SK-N-SH treated with all-trans-retinoic acid at 6 μM for 48 hours (cell line): ENCODE measurements around the gene BARX2.

Experiments
- BACH2 ChIP-seq: fragments of 250-450 bp; sonication (Bioruptor Pico); IDR thresholded peaks from 2 replicates; pipeline ENCODE4 v1.9.0; 2021; ENCODE audit warnings: mild to moderate bottlenecking, borderline replicate concordance
- RARB ChIP-seq: fragments of 250-450 bp; sonication (Bioruptor Pico); IDR thresholded peaks from 2 replicates; pipeline ENCODE4 v1.8.0; 2021; ENCODE audit warnings: mild to moderate bottlenecking, moderate library complexity
- TF ChIP-seq, protein P1 (sequence below): fragments of 250-450 bp; sonication (Bioruptor Pico); IDR thresholded peaks from 2 replicates; pipeline ENCODE4 v1.5.1; 2021; ENCODE audit warnings: mild to moderate bottlenecking, moderate library complexity

DNA sequence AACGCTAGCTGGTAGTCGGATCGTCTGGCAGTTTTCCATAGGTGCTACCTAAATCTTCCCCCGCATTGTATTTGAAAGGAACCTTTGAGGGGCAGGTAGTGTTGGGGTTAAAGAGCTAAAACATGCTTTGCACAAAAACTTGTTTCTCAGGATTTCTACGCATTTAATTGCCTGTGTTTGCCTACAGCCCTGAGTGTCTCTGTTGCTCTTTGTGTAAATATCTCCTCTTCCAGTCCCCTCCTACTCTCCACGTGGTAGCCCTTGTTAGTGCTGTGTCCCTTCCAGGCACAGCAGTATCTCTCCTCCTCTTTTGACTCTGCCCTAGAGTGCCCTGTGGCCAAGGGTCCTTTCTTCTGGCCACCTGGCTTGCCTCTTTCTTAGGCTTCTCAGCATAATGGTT, 81.7 kb downstream of the BARX2 start:
- TF ChIP-seq RARB (CRISPR knock-in tag) (no peak), BACH2 (CRISPR knock-in tag) (no peak)
- TF ChIP-seq, protein P1, sequence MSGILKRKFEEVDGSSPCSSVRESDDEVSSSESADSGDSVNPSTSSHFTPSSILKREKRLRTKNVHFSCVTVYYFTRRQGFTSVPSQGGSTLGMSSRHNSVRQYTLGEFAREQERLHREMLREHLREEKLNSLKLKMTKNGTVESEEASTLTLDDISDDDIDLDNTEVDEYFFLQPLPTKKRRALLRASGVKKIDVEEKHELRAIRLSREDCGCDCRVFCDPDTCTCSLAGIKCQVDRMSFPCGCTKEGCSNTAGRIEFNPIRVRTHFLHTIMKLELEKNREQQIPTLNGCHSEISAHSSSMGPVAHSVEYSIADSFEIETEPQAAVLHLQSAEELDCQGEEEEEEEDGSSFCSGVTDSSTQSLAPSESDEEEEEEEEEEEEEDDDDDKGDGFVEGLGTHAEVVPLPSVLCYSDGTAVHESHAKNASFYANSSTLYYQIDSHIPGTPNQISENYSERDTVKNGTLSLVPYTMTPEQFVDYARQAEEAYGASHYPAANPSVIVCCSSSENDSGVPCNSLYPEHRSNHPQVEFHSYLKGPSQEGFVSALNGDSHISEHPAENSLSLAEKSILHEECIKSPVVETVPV (CRISPR knock-in tag), result no peak
